ENCODE measurements around the gene PDE8B. TPM values are rescaled to one million over a fixed set of nuclear protein-coding genes. Genes with fewer than 3 reads are reported as not detected.

The PDE8B gene
- total and polyA plus RNA-seq, 2 experiments from 2014 or later = 0.45 to 0.91 TPM

DNA sequence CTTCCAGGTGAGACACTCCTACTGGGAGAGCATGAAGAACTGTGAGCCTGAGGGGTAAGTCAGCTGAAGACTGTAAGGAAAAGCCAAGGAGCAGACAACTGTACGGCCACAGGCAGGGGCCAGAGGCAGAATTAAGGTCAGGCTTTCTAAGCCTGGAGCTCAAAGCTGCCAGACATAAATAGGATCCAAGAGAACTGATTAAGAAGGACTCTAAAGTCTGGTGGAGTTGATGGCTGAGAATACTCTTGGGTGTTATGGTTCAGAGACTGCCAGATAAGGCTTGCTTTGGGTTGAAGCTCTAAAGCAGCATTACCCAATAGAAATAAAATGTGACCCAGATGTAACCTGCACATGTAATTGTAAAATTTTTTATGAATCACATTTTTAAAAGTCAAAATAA is 12.2 kb downstream of the PDE8B start:
- Histone ChIP-seq H4K20me1 (replicated peaks; ENCODE audit: insufficient read depth) (no peaks in the 10 kb centered on the region), H3F3A (replicated peaks; ENCODE audit: low read depth) (no peaks in the 10 kb centered on the region), H3K9me2 (ENCODE audit: insufficient read depth) (no peaks in the 10 kb centered on the region), H3K36me3 (ENCODE audit: insufficient read depth) (no peaks in the 10 kb centered on the region), H3K27ac (ENCODE audit: low read depth) (no peak overlapping the region), H3K4me3 (no peak overlapping the region), H2AFZ (no peak overlapping the region), H3K4me2 (no peak overlapping the region), H3K79me2 (replicated peaks; ENCODE audit: insufficient read depth) (no peaks in the 10 kb centered on the region), H3K27me3 (ENCODE audit: insufficient read depth) (no peaks in the 10 kb centered on the region), H3K4me1 (ENCODE audit: insufficient read depth) (no peaks in the 10 kb centered on the region)
- no peak overlapping the region for H3K4me3 Mint-ChIP-seq
- TF ChIP-seq STAT1 (IDR thresholded peaks at IDR 0.05; ENCODE audit: unreplicated experiment) = no peak
- TF ChIP-seq, protein P1, sequence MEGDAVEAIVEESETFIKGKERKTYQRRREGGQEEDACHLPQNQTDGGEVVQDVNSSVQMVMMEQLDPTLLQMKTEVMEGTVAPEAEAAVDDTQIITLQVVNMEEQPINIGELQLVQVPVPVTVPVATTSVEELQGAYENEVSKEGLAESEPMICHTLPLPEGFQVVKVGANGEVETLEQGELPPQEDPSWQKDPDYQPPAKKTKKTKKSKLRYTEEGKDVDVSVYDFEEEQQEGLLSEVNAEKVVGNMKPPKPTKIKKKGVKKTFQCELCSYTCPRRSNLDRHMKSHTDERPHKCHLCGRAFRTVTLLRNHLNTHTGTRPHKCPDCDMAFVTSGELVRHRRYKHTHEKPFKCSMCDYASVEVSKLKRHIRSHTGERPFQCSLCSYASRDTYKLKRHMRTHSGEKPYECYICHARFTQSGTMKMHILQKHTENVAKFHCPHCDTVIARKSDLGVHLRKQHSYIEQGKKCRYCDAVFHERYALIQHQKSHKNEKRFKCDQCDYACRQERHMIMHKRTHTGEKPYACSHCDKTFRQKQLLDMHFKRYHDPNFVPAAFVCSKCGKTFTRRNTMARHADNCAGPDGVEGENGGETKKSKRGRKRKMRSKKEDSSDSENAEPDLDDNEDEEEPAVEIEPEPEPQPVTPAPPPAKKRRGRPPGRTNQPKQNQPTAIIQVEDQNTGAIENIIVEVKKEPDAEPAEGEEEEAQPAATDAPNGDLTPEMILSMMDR (conservative IDR thresholded peaks at IDR 0.05; ENCODE audit: low read depth in 2 of 2) = no peak
- TF ChIP-seq, protein P2, sequence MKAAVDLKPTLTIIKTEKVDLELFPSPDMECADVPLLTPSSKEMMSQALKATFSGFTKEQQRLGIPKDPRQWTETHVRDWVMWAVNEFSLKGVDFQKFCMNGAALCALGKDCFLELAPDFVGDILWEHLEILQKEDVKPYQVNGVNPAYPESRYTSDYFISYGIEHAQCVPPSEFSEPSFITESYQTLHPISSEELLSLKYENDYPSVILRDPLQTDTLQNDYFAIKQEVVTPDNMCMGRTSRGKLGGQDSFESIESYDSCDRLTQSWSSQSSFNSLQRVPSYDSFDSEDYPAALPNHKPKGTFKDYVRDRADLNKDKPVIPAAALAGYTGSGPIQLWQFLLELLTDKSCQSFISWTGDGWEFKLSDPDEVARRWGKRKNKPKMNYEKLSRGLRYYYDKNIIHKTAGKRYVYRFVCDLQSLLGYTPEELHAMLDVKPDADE (IDR thresholded peaks at IDR 0.05) = no peak
- TF ChIP-seq EZH2phosphoT487 (IDR thresholded peaks at IDR 0.05; ENCODE audit: unreplicated experiment) = no peak
- TF ChIP-seq, protein P3, sequence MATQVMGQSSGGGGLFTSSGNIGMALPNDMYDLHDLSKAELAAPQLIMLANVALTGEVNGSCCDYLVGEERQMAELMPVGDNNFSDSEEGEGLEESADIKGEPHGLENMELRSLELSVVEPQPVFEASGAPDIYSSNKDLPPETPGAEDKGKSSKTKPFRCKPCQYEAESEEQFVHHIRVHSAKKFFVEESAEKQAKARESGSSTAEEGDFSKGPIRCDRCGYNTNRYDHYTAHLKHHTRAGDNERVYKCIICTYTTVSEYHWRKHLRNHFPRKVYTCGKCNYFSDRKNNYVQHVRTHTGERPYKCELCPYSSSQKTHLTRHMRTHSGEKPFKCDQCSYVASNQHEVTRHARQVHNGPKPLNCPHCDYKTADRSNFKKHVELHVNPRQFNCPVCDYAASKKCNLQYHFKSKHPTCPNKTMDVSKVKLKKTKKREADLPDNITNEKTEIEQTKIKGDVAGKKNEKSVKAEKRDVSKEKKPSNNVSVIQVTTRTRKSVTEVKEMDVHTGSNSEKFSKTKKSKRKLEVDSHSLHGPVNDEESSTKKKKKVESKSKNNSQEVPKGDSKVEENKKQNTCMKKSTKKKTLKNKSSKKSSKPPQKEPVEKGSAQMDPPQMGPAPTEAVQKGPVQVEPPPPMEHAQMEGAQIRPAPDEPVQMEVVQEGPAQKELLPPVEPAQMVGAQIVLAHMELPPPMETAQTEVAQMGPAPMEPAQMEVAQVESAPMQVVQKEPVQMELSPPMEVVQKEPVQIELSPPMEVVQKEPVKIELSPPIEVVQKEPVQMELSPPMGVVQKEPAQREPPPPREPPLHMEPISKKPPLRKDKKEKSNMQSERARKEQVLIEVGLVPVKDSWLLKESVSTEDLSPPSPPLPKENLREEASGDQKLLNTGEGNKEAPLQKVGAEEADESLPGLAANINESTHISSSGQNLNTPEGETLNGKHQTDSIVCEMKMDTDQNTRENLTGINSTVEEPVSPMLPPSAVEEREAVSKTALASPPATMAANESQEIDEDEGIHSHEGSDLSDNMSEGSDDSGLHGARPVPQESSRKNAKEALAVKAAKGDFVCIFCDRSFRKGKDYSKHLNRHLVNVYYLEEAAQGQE (IDR thresholded peaks at IDR 0.05; ENCODE audit: unreplicated experiment) = no peak
- no peak for TF ChIP-seq ZNF114 (CRISPR knock-in tag; IDR thresholded peaks at IDR 0.05)
- TF ChIP-seq, protein P4, sequence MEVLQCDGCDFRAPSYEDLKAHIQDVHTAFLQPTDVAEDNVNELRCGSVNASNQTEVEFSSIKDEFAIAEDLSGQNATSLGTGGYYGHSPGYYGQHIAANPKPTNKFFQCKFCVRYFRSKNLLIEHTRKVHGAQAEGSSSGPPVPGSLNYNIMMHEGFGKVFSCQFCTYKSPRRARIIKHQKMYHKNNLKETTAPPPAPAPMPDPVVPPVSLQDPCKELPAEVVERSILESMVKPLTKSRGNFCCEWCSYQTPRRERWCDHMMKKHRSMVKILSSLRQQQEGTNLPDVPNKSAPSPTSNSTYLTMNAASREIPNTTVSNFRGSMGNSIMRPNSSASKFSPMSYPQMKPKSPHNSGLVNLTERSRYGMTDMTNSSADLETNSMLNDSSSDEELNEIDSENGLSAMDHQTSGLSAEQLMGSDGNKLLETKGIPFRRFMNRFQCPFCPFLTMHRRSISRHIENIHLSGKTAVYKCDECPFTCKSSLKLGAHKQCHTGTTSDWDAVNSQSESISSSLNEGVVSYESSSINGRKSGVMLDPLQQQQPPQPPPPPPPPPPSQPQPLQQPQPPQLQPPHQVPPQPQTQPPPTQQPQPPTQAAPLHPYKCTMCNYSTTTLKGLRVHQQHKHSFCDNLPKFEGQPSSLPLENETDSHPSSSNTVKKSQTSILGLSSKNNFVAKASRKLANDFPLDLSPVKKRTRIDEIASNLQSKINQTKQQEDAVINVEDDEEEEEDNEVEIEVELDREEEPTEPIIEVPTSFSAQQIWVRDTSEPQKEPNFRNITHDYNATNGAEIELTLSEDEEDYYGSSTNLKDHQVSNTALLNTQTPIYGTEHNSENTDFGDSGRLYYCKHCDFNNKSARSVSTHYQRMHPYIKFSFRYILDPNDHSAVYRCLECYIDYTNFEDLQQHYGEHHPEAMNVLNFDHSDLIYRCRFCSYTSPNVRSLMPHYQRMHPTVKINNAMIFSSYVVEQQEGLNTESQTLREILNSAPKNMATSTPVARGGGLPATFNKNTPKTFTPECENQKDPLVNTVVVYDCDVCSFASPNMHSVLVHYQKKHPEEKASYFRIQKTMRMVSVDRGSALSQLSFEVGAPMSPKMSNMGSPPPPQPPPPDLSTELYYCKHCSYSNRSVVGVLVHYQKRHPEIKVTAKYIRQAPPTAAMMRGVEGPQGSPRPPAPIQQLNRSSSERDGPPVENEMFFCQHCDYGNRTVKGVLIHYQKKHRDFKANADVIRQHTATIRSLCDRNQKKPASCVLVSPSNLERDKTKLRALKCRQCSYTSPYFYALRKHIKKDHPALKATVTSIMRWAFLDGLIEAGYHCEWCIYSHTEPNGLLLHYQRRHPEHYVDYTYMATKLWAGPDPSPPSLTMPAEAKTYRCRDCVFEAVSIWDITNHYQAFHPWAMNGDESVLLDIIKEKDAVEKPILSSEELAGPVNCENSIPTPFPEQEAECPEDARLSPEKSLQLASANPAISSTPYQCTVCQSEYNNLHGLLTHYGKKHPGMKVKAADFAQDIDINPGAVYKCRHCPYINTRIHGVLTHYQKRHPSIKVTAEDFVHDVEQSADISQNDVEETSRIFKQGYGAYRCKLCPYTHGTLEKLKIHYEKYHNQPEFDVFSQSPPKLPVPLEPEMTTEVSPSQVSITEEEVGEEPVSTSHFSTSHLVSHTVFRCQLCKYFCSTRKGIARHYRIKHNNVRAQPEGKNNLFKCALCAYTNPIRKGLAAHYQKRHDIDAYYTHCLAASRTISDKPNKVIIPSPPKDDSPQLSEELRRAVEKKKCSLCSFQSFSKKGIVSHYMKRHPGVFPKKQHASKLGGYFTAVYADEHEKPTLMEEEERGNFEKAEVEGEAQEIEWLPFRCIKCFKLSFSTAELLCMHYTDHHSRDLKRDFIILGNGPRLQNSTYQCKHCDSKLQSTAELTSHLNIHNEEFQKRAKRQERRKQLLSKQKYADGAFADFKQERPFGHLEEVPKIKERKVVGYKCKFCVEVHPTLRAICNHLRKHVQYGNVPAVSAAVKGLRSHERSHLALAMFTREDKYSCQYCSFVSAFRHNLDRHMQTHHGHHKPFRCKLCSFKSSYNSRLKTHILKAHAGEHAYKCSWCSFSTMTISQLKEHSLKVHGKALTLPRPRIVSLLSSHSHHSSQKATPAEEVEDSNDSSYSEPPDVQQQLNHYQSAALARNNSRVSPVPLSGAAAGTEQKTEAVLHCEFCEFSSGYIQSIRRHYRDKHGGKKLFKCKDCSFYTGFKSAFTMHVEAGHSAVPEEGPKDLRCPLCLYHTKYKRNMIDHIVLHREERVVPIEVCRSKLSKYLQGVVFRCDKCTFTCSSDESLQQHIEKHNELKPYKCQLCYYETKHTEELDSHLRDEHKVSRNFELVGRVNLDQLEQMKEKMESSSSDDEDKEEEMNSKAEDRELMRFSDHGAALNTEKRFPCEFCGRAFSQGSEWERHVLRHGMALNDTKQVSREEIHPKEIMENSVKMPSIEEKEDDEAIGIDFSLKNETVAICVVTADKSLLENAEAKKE (CRISPR knock-in tag; IDR thresholded peaks at IDR 0.05) = no peak
- TF ChIP-seq POLR2AphosphoS5 (IDR thresholded peaks at IDR 0.05; ENCODE audit: low read depth) = no peak
- no peak for TF ChIP-seq NANOG (IDR thresholded peaks at IDR 0.05; ENCODE audit: borderline replicate concordance)
- no peak for TF ChIP-seq CREB1 (CRISPR knock-in tag; IDR thresholded peaks at IDR 0.05; ENCODE audit: low read depth)
- TF ChIP-seq EZH2 (IDR thresholded peaks at IDR 0.05; ENCODE audit: low read depth, unreplicated experiment) = no peak
- no peak for TF ChIP-seq ZNF331 (CRISPR knock-in tag; IDR thresholded peaks at IDR 0.05; ENCODE audit: low read depth)
- no peak for TF ChIP-seq JUNB (IDR thresholded peaks at IDR 0.05; ENCODE audit: unreplicated experiment)
- H3K36me3 Mint-ChIP-seq (ENCODE audit: low read depth) = no peaks in the 10 kb centered on the region
- ATAC-seq (no peak), DNase-seq (ENCODE audit: low spot score) (no peak)
- no peaks in the 10 kb centered on the region for H3K9me3 Mint-ChIP-seq
- H3K4me1 Mint-ChIP-seq = no peaks in the 10 kb centered on the region
- no peak overlapping the region for H3K27ac Mint-ChIP-seq
- peaks cover 2% of the 10 kb centered on the region for H3K27me3 Mint-ChIP-seq (ENCODE audit: insufficient read depth, low read depth, poor library complexity)

Measured in GM23338 (cell line).